CD4-positive, CD25-positive, alpha-beta regulatory T cell (primary cell): ENCODE measurements around the gene WASF3. TPM values are rescaled to one million over a fixed set of nuclear protein-coding genes. Genes with fewer than 3 reads are reported as not detected.

ENCODE experiments used
- ATAC-seq, 2 donors: fragments of 150-1000 bp; cut with Tn5 transposase; one replicate each; pipeline ENCODE4 v1.10.0; 2021; ENCODE audit warnings: low read depth in 2 of 2, moderate number of reproducible peaks in 2 of 2, moderate library complexity in 1 of 2
- DNase-seq, 3 donors: peaks; one replicate each; pipeline versions ENCODE4 v3.0.0 to v3.0.0-alpha.2; 2012 to 2022; ENCODE audit warnings: mixed read lengths in 1 of 3
- H3K27ac ChIP-seq: one replicate; pipeline ENCODE4 v1.7.0; 2013; ENCODE audit warnings: mild to moderate bottlenecking, low read length; ENCODE audit not compliant: insufficient read depth, poor library complexity, severe bottlenecking
- H3K27me3 ChIP-seq: one replicate; pipeline ENCODE4 v1.7.0; 2013; ENCODE audit warnings: low read length; ENCODE audit not compliant: control insufficient read depth, insufficient read depth
- H3K36me3 ChIP-seq: one replicate; pipeline ENCODE4 v1.7.0; 2013; ENCODE audit warnings: mild to moderate bottlenecking, low read length, moderate library complexity; ENCODE audit not compliant: control insufficient read depth, insufficient read depth
- H3K4me1 ChIP-seq: 2 replicates; pipeline ENCODE4 v1.7.0; 2013; ENCODE audit warnings: mild to moderate bottlenecking, low read length; ENCODE audit not compliant: insufficient read depth, control insufficient read depth, poor library complexity, severe bottlenecking
- H3K4me3 ChIP-seq: one replicate; pipeline ENCODE4 v1.7.0; 2013; ENCODE audit warnings: low read depth, mild to moderate bottlenecking, low read length, moderate library complexity
- H3K9me3 ChIP-seq, 2 experiments: 1 replicate in 1 of 2; 2 replicates in 1 of 2; pipeline ENCODE4 v1.7.0; 2013; ENCODE audit warnings: low read length in 2 of 2, mild to moderate bottlenecking in 1 of 2, moderate library complexity in 1 of 2; ENCODE audit not compliant: control insufficient read depth in 2 of 2
- H3K27ac Mint-ChIP-seq, 3 donors: one replicate each; pipeline ENCODE4 v1.8.0; 2020 to 2022; ENCODE audit warnings: mild to moderate bottlenecking in 3 of 3, mixed read lengths in 3 of 3, moderate library complexity in 2 of 3
- H3K27me3 Mint-ChIP-seq: one replicate; pipeline ENCODE4 v1.8.0; 2022; ENCODE audit warnings: mild to moderate bottlenecking, mixed read lengths
- H3K36me3 Mint-ChIP-seq: one replicate; pipeline ENCODE4 v1.8.0; 2020; ENCODE audit warnings: mixed read lengths
- H3K4me1 Mint-ChIP-seq, 4 donors: one replicate each; pipeline ENCODE4 v1.8.0; 2020 to 2022; ENCODE audit warnings: mixed read lengths in 4 of 4, mild to moderate bottlenecking in 1 of 4
- H3K4me3 Mint-ChIP-seq, 4 donors: one replicate each; pipeline ENCODE4 v1.8.0; 2020 to 2022; ENCODE audit warnings: mild to moderate bottlenecking in 4 of 4, mixed read lengths in 4 of 4, moderate library complexity in 3 of 4
- H3K9me3 Mint-ChIP-seq, 7 donors: one replicate each; pipeline ENCODE4 v1.8.0; 2020 to 2022; ENCODE audit warnings: mixed read lengths in 7 of 7, mild to moderate bottlenecking in 3 of 7, moderate library complexity in 2 of 7
- polyA plus RNA-seq, 4 donors: library from polyadenylated mRNA; unstranded; fragments of 300-500 nt; fragmentation: Illumina TruSeq; gene quantifications; one replicate each; pipeline ENCODE4 v1.2.3, GENCODE V29; 2021
- total RNA-seq: library from RNA; stranded (reverse); gene quantifications from one replicate; pipeline ENCODE4 v1.2.3, GENCODE V29; 2022

Gene WASF3
- total and polyA plus RNA-seq, 5 donors from 2014 or later: 0.49 TPM; not detected in 4

GRCh38 chr13:26561067-26561466 is 3.6 kb downstream of the WASF3 start:
- Histone ChIP-seq H3K4me3 (no peak overlapping the region), H3K4me1 (no peaks in the 10 kb centered on the region), H3K36me3 (no peaks in the 10 kb centered on the region), H3K27me3 (peaks cover 21% of the 10 kb centered on the region), H3K27ac (no peak overlapping the region), H3K9me3 (no peaks in the 10 kb centered on the region)
- H3K4me1 Mint-ChIP-seq: peaks cover 0 to 14% (median 7%) of the 10 kb centered on the region in 4 donors
- DNase-seq: no peak
- no peak overlapping the region for H3K27ac Mint-ChIP-seq
- no peak for ATAC-seq
- peaks cover 35% of the 10 kb centered on the region for H3K27me3 Mint-ChIP-seq
- no peak overlapping the region for H3K4me3 Mint-ChIP-seq
- H3K36me3 Mint-ChIP-seq: no peaks in the 10 kb centered on the region
- peaks cover 0 to 5% (median 1%) of the 10 kb centered on the region in 7 donors for H3K9me3 Mint-ChIP-seq

- Mint-ChIP-seq H3K9me3 (peaks cover 0 to 3% (median under 1%) of the 10 kb centered on the region in 7 donors), H3K4me1 (peaks cover 0 to 12% (median 7%) of the 10 kb centered on the region in 4 donors), H3K27me3 (peaks cover 27% of the 10 kb centered on the region), H3K27ac (no peak overlapping the region), H3K36me3 (no peaks in the 10 kb centered on the region), H3K4me3 (no peak overlapping the region)
- H3K27ac ChIP-seq: no peak overlapping the region
- H3K27me3 ChIP-seq: peaks cover 16% of the 10 kb centered on the region
- no peak overlapping the region for H3K4me3 ChIP-seq
- ATAC-seq: no peak
- no peak for DNase-seq
- H3K4me1 ChIP-seq: no peaks in the 10 kb centered on the region
- H3K36me3 ChIP-seq: no peaks in the 10 kb centered on the region
- no peaks in the 10 kb centered on the region for H3K9me3 ChIP-seq
Measured at GRCh38 chr13:26561651-26562511, 4.4 kb downstream of the WASF3 start.

- Histone ChIP-seq H3K27ac (no peak overlapping the region), H3K27me3 (peaks cover 13% of the 10 kb centered on the region), H3K36me3 (no peaks in the 10 kb centered on the region), H3K9me3 (no peaks in the 10 kb centered on the region), H3K4me1 (no peaks in the 10 kb centered on the region), H3K4me3 (no peak overlapping the region)
- no peak overlapping the region for H3K27ac Mint-ChIP-seq
- ATAC-seq (no peak), DNase-seq (no peak)
- no peaks in the 10 kb centered on the region for H3K36me3 Mint-ChIP-seq
- peaks cover 0 to 3% (median 0%) of the 10 kb centered on the region in 7 donors for H3K9me3 Mint-ChIP-seq
- H3K27me3 Mint-ChIP-seq: peaks cover 23% of the 10 kb centered on the region
- no peak overlapping the region for H3K4me3 Mint-ChIP-seq
- H3K4me1 Mint-ChIP-seq: peaks cover 0 to 10% (median 6%) of the 10 kb centered on the region in 4 donors
Measured at GRCh38 chr13:26562512-26562890, 5.0 kb downstream of the WASF3 start.

GRCh38 chr13:26563713-26564112 is 6.2 kb downstream of the WASF3 start:
- Mint-ChIP-seq H3K4me3 (no peak overlapping the region), H3K27me3 (peaks cover 19% of the 10 kb centered on the region), H3K36me3 (no peaks in the 10 kb centered on the region), H3K9me3 (peaks cover 0 to 3% (median 2%) of the 10 kb centered on the region in 7 donors), H3K4me1 (peaks cover 0 to 6% (median 4%) of the 10 kb centered on the region in 4 donors), H3K27ac (no peak overlapping the region)
- H3K9me3 ChIP-seq: no peaks in the 10 kb centered on the region
- no peak overlapping the region for H3K4me3 ChIP-seq
- H3K27me3 ChIP-seq: peaks cover 13% of the 10 kb centered on the region
- H3K4me1 ChIP-seq: no peaks in the 10 kb centered on the region
- ATAC-seq: no peak
- H3K36me3 ChIP-seq: no peaks in the 10 kb centered on the region
- no peak for DNase-seq
- H3K27ac ChIP-seq: no peak overlapping the region

GRCh38 chr13:26568132-26568815 is 10.8 kb downstream of the WASF3 start:
- no peak for DNase-seq
- H3K36me3 Mint-ChIP-seq: no peaks in the 10 kb centered on the region
- H3K9me3 ChIP-seq: no peaks in the 10 kb centered on the region
- H3K27ac ChIP-seq: no peak overlapping the region
- no peaks in the 10 kb centered on the region for H3K4me1 Mint-ChIP-seq
- H3K4me3 Mint-ChIP-seq: no peak overlapping the region
- no peak overlapping the region for H3K4me3 ChIP-seq
- no peaks in the 10 kb centered on the region for H3K4me1 ChIP-seq
- H3K27me3 Mint-ChIP-seq: peaks cover 8% of the 10 kb centered on the region
- H3K27ac Mint-ChIP-seq: no peak overlapping the region
- H3K36me3 ChIP-seq: no peaks in the 10 kb centered on the region
- peaks cover 0 to 3% (median 0%) of the 10 kb centered on the region in 7 donors for H3K9me3 Mint-ChIP-seq
- no peak for ATAC-seq
- H3K27me3 ChIP-seq: no peaks in the 10 kb centered on the region

GRCh38 chr13:26571518-26571917 is 14.0 kb downstream of the WASF3 start:
- Mint-ChIP-seq H3K36me3 (no peaks in the 10 kb centered on the region), H3K27ac (no peak overlapping the region), H3K4me3 (no peak overlapping the region), H3K4me1 (no peaks in the 10 kb centered on the region), H3K9me3 (peaks cover 0 to 3% (median 0%) of the 10 kb centered on the region in 7 donors), H3K27me3 (peaks cover 5% of the 10 kb centered on the region)
- no peak for ATAC-seq
- Histone ChIP-seq H3K36me3 (no peaks in the 10 kb centered on the region), H3K27ac (no peak overlapping the region), H3K27me3 (no peaks in the 10 kb centered on the region), H3K4me3 (no peak overlapping the region), H3K9me3 (no peaks in the 10 kb centered on the region), H3K4me1 (no peaks in the 10 kb centered on the region)
- DNase-seq: no peak

GRCh38 chr13:26575244-26575643 is 17.8 kb downstream of the WASF3 start:
- Mint-ChIP-seq H3K36me3 (no peaks in the 10 kb centered on the region), H3K9me3 (peaks cover 0 to 9% (median 4%) of the 10 kb centered on the region in 7 donors), H3K27me3 (peaks cover 5% of the 10 kb centered on the region), H3K27ac (no peak overlapping the region), H3K4me1 (no peaks in the 10 kb centered on the region), H3K4me3 (no peak overlapping the region)
- ATAC-seq (no peak), DNase-seq (no peak)
- H3K36me3 ChIP-seq: no peaks in the 10 kb centered on the region
- no peak overlapping the region for H3K27ac ChIP-seq
- no peak overlapping the region for H3K4me3 ChIP-seq
- peaks cover 0 to 2% of the 10 kb centered on the region in 2 experiments for H3K9me3 ChIP-seq
- H3K27me3 ChIP-seq: no peaks in the 10 kb centered on the region
- no peaks in the 10 kb centered on the region for H3K4me1 ChIP-seq
